Stimulated activated CD4-positive, alpha-beta T cell treated with anti-CD3 and anti-CD28 coated beads, Interleukin-1b, Interleukin-23, amount 100 ng/mL, for 24 hours (primary cell): Measurements from ENCODE around the gene CHD3.
"Not testable (repeated sequence)": the region's sequence is repeated elsewhere in the genome, so short reads cannot be mapped to it uniquely, and the experiment has no call there.

ENCODE experiments used
- DNase-seq, 4 experiments: peaks; one replicate each; pipeline ENCODE4 v3.0.0-alpha.2; 2020; ENCODE audit warnings: low read depth in 4 of 4, low spot score in 1 of 4

The CHD3 gene

DNA sequence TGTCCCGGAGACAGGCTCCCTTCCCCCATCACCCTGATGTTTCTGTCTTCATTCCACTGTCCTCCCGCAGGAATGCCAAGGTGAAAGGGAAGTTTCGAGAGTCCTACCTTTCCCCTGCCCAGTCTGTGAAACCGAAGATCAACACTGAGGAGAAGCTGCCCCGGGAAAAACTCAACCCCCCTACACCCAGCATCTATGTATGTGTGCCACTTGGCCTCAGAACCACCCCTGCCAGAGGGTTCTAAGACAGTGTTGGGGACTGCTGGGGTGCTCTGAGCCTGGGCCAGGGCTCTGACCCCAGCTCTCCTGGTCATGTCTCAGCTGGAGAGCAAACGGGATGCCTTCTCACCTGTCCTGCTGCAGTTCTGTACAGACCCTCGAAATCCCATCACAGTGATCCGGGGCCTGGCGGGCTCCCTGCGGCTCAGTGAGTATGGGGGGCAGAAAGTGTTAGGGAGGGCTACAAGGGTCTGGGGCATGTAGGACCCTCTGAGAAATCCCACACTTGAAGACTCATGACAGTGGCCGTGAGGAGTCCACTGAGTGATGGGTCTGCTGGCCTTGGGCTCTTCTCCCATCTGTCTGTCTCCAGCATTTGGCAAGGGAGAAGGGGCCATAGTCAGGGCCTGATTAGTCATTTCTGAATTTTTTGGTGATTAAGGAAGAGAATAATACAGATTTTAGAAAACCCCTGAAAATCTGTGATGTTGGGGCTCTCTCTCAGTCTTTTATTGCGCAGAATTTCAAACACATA is 38.7 kb upstream of the CHD3 start:
- no peak for DNase-seq

DNA sequence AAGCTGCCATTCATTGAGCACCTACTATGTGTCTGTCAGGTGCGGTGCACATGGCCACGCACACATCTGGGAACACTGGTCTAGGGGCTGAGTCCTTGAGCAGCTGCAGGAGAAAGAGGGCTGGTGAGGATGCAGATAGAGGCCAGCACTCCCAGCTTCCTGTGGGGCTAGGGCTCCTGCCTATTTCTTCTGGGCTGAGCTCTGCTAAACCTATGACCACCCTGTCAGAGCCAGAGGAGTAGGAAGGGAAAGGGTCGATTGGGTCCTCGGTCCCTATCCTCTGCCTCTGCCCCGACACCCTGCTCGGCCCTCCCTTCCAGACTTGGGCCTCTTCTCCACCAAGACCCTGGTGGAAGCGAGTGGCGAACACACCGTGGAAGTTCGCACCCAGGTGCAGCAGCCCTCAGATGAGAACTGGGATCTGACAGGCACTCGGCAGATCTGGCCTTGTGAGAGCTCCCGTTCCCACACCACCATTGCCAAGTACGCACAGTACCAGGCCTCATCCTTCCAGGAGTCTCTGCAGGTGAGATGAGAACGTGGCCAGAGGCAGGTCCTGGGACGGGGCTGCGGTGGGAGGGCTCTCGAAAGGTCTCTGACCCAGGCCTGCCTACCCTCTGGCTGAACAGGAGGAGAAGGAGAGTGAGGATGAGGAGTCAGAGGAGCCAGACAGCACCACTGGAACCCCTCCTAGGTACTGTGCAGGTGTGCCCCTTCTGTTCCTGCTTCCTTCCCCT is 37.7 kb upstream of the CHD3 start:
- no peak for DNase-seq

DNA sequence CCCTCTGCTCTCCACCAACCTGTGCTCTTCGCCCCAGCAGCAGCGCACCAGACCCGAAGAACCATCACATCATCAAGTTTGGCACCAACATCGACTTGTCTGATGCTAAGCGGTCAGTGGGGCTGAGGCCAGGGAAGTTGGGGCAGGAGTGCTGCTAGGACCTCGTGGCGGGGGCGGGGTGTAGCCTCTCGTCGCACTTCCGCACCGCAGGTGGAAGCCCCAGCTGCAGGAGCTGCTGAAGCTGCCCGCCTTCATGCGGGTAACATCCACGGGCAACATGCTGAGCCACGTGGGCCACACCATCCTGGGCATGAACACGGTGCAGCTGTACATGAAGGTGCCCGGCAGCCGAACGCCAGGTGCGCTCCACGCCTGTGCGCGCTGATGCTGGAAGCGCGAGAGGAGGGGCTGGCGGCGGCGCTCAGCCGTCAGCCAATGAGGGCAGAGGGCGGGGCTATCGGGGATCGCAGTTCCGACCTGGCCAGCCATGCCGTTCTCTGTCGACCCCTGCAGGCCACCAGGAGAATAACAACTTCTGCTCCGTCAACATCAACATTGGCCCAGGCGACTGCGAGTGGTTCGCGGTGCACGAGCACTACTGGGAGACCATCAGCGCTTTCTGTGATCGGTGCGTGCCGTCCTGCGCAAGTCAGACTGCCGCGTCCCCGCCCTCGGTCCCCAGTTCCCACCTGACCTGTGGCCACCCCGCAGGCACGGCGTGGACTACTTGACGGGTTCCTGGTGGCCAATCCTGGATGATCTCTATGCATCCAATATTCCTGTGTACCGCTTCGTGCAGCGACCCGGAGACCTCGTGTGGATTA is 36.9 kb upstream of the CHD3 start:
- DNase-seq = peak; percentile 87 to 95 (median 90)

- no peak for DNase-seq
These were observed 36.3 kb upstream of the CHD3 start for GRCh38 chr17:7852262-7852670.

- DNase-seq = no peak
These were observed 35.5 kb upstream of the CHD3 start for GRCh38 chr17:7852919-7853690.

DNA sequence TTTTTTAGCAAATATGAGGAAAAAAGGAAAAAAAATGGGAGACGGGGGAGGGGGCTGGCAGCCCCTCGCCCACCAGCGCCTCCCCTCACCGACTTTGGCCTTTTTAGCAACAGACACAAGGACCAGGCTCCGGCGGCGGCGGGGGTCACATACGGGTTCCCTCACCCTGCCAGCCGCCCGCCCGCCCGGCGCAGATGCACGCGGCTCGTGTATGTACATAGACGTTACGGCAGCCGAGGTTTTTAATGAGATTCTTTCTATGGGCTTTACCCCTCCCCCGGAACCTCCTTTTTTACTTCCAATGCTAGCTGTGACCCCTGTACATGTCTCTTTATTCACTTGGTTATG is 34.9 kb upstream of the CHD3 start:
- DNase-seq = no peak

- no peak for DNase-seq
These were observed 34.4 kb upstream of the CHD3 start for GRCh38 chr17:7854078-7854777.

GRCh38 chr17:7854851-7855659 is 33.5 kb upstream of the CHD3 start, which contains the start of gene TMEM88:
Gene TMEM88, plus strand, starts transcription at chr17:7855066. Its CDS starts 9 bp downstream, at chr17:7855075.
- no peak for DNase-seq

- DNase-seq = no peak
These were observed 33.0 kb upstream of the CHD3 start for GRCh38 chr17:7855660-7856010.

DNA sequence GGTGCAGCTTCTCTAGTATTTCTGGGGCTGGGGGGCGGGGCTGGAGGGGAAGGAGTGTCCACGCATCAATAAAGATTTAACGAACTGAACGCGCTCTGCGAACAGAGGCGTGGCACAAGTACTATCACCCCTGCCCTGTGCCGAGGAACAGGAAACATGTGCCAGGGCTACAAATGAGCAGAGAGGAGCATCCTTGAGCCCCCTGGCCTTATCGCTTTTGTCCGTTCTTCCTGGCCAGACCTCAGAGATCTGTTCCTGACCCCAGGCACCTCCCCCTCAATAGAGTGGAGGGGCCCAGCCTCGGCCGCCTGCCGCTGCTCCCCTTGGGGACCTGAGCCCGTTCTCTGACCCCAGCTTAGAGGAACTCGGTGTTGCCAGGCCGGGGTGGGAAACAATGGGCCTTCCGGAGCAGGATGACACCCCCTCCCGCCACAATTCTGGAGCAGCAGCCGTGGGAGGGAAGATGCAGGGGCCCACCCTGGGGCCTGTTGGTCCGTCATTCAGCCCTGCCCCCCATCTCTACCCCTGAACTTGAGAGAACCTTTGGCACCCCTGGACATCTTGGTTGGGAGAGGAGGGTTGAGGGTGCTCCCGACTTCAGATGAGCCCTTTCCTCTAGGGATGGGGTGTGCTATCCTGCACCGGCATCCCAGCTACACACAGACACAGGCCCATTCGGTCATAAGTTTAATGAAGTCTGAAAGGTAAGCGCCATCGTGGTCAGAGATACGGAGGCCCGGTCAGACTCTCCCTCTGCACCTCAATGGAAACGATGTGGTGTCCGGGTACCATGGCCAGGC is 32.4 kb upstream of the CHD3 start:
- no peak for DNase-seq

DNA sequence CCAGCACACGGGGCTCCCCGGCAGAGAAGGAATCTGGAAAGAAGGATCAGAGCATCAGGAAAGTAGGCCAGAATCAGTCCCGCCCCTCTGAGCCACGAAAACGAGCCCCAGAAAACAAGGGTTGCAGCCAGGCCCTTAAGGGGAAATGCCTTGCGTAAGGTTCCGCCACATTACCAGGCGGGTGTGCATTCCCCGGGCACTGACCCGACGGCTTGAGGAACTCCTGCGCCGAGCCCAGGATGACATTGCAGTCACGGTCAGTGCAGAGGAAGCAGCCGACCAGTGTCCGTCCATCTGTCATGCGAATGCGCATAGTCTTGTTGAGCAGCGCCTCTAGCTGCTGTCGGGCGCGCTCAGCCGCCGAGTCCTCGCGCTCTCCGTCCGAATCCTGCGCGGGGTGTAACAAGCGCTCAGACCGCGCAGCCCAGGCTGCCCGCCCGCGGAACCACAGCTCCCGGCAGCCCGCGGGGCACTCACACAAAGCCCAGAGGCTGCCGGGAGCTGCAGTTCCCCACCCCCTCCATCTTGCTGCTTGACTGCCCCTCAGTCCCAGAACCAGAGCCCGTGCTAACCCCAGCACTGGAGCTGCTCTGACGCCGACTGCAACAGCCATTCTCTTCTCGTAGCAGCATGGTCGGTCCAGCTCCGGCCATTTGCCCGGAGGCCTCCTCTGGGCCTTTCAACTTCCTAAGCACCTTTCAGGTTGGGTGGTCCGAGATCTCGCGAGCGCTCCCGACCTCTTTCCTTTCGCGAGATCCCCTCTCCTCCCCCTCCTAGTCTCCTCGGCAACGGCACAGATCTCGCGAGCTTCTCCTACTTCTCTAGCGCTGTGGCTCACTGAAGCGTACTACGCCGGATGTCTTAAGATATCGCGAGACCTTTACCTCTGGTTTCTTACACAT is 31.5 kb upstream of the CHD3 start, which contains the start of gene NAA38:
Gene NAA38 (minus strand): TSS at position 749 of the 902 bp plus-strand sequence. CDS start 96 bp downstream, at position 653.
- peak; percentile 79 to 89 (median 83) for DNase-seq

GRCh38 chr17:7857713-7858521 is 30.7 kb upstream of the CHD3 start, which contains the start of gene CYB5D1:
Gene CYB5D1, plus strand, starts transcription at chr17:7858003. Its CDS starts 132 bp downstream, at chr17:7858135.
- DNase-seq = peak; percentile 73 to 81 (median 76)

GRCh38 chr17:7858522-7858810 is 30.1 kb upstream of the CHD3 start:
- DNase-seq = no peak

DNA sequence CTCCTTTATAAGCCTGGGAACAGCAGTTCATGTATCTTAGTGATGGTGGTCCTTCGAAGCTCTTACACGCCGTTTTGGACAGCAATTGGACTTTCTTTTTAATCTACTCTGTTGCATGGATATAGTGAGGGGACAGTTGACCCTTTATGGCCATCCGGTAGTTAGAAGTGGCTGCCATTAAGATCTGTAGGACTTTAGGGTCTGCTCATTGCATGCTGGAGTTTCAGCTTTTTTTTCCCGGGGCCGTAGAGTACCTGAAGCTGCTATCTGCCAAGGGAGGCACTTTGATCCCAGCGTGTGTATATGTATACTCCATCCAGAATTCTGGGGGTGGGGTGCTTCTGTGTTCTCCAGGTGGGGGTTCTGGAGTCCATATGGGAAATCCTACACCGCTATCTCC is 29.6 kb upstream of the CHD3 start:
- DNase-seq = no peak

DNA sequence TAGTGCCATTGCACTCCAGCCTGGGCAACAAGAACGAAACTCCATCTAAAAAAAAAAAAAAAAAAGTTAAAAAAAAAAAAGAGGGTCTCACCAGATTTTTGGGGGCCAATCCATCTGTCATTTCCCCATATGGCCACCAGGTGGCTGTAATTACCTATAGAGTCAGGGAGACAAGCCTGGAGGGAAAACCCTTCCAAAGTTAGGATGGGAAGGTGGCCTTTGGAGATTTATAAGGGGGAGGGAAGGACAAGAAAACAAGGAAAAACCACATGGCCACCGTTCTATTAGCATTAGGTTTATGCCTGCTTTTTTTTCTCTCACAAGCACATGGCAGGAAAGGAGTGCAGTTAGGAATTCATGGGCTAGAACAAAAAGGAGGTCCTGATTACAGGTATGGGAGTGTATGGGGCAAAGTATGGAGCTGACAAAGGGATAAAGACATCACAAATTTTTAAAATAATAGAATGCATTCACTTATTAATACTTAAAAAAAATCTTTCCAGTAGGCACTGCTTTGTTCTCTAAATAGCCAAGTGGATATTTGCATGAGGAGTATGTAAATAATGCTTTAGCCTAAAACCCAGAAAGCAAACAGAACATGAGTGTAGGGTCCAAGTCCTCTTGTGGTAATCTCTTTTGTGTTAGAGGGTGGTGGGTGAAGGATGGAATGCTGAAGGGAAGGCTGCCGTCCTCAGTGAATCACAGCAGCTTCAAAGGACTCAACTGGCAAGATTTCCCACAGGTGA is 25.7 kb upstream of the CHD3 start:
- no peak for DNase-seq

GRCh38 chr17:7864384-7864783 is 24.2 kb upstream of the CHD3 start:
- not testable (repeated sequence) for DNase-seq
